ENCODE measurements around the gene ZNF865. TPM values are rescaled to one million over a fixed set of nuclear protein-coding genes. Genes with fewer than 3 reads are reported as not detected.

ZNF865 gene
- total and polyA plus RNA-seq, 2 of the 8 experiments (the other 6 are each of a cell fraction or from before 2014, with no cell fraction given) = 3.5 to 13.6 TPM

- TF ChIP-seq RFX5 (IDR thresholded peaks at IDR 0.05; ENCODE audit: borderline replicate concordance, low read depth, low read length) = no peak
These were observed 1.4 kb downstream of the ZNF865 start (continued) for GRCh38 chr19:55606817-55607216.

Data from H1 (cell line).